GM21825 (cell line): ENCODE measurements around the gene ELL2.
"Not testable (repeated sequence)": the region's sequence is repeated elsewhere in the genome, so short reads cannot be mapped to it uniquely, and the experiment has no call there.

Source experiments
- ATAC-seq: cut with Tn5 transposase; IDR thresholded peaks from one replicate; pipeline ENCODE4 v1.9.1; 2021; ENCODE audit warnings: mild to moderate bottlenecking, moderate library complexity; ENCODE audit not compliant: unreplicated experiment

The ELL2 gene

DNA sequence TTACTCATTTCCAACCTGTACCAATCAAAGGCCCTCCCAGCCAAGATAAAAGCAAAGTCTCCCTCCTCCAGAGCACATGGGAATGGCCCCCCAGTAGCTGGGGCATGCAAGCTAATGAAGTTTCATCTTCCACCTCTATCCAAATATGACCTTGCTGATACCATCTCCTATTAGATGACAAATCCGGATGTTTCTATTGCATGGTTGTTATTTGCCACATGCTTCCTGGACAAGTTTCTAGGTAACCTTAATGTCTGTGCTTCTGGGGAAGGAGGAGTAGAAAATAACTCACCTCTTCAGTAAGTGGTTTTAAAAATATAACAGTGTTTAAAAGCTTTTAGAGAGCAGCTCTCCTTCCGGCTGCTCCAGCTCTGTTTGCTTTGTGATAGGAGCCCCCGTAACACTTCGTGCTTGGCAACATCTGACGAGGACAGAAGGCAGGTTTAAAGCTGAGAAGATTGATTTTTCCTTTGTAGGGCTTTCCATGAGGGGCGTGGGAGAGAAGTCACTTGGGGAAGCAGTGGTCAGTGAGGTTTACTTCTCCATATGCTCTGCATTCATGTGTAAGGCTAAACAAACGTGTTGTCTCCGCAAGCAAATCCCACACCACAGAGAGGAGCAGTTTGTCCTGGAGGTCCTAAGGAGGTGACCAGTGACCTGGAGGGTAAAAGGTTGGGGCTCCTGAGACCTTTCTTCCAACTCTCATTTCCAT, 98.8 kb downstream of the ELL2 start:
- no peak for ATAC-seq

DNA sequence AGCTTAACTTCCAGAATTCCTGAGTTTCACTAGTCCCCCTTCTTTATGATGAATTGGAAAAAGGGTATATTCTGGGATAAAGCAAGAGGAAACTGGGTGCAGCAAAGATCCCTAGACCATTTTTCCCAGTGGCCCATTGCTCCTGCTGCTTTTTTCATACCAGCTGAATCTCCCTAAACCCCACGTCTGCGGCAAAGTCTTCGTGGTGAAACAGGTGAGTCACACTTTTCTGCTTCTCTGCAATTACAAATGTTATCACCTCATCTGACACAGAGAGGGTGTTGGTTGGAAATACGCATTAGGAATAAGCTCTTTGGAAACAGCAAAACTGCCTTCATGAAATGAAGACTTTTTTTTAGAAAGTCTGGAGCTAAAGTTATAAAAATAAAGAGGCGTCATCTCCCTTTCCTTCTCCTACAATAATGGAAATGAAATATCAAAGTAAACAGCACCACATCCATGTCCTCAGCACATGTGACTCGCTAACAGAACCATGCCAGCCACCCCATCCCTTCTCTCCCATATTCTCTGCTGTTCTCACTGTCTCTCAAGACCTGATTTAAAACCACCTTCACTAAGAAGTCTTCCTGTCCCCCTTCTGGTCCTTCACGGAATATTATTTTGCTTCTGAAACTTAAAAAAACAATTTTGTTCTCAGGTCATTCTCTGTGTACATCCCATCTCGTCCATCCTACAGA, 99.6 kb downstream of the ELL2 start:
- no peak for ATAC-seq

DNA sequence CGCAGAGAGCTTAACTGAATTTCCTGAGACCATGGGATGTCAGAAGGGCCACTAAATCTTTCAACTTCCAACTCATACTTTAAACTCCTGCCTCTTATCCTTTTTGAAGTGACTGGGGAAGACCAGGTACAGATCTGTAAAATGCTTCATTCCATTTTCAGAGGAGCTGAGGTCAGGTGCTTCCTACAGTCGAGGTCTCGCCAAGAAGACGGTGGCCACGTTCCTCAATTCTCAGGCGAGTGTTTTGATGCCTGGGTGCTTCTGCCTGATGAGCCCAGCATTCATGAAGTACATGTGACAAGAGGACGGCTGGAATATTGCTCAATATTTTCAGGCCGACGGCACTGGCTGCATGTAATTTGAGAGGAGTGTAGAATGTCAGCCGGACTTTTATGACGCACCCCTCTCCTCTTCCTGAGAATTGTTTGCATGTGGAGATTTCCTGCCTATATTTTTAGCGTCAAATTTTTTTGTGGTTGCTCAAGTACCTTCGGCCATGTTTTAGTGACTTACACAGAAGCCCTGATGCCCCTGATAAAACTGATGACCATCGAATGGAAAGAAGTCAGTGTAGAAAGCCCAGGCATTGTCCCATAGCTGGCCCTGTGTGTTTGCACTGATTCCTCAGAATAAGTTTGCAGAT, 100.3 kb downstream of the ELL2 start:
- ATAC-seq = no peak

DNA sequence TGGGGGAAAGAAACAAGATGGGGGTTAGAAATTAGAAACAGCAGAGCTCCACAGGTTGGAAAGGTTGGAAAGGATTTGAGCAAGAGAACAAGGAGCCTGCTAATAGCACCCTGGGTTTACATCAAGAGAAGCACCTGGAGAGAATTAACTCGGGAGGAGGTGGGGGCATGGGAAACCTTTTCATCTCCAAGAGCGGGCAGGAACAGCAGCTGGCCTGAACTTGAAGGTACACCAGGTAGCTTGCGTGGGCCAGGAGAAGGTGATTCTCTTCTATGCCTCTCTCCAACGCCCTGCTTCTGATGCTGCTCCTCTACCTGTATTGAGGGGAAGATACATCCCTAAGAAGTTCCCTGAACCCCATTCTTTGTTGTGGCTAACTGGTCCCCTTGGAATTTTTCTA, 102.0 kb downstream of the ELL2 start:
- no peak for ATAC-seq

DNA sequence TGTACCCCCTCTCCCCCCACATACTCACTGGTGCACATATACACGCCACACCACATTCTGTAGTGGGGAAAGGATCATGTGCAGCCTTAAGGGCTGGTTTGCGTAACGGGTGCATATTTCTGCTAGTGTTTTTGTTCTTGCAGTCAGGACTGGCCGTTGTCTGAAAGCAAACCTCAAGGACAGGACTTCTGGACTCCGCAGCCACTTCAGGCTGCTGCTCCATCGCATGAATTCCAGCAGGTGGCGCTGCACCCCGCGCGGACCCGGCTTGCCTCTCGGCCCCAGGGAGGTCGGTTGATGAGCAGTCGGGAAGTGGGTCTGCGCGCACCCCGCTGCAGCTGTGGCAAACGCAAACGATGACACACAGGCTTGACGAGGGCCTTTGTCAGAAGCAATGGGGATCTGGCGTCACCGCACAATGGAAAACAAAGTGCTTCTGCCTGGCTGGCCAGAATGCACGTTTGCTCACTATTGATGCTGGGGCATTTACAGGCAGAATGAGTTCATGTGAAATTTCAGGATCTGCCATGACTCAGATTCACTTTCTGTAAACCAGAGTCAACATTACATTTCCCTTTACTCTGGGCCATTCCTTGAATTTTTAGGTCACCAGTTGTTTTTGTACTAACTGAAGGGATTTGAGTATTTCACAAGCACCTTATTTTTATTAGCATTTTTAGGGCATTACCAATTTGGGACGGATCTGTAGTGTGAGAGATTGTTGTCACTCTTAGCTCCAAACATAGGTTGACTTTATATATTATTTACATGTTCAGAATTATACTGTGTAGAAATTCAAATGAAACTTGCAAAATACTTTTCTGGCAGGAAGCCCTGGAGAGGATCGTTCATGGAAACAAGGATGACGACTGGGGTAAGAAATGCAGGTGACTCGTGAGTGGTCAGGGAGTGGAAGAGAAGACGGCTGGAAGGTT, 102.7 kb downstream of the ELL2 start:
- ATAC-seq = peak; percentile 95

DNA sequence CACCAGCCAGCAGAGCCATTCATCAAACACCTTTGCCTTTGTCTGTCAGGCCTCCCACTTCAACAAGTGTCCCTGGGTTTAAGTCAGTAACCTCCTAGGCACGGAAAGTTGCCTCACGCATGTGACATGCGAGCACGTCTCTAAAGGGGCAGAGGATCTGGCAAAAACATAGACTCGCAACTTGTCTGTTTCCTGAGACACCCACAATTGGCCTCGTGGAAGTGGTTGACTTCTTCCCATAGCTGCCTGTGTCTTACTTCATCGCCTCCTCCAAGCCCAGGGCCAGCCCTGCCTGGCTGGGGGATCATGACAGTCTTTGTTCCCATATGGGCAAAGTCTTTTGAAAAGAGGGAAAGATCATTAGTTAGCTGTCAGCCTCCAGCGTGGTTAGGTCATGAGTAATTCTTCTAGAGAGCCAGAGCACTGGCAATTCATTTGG, 103.6 kb downstream of the ELL2 start:
- no peak for ATAC-seq

DNA sequence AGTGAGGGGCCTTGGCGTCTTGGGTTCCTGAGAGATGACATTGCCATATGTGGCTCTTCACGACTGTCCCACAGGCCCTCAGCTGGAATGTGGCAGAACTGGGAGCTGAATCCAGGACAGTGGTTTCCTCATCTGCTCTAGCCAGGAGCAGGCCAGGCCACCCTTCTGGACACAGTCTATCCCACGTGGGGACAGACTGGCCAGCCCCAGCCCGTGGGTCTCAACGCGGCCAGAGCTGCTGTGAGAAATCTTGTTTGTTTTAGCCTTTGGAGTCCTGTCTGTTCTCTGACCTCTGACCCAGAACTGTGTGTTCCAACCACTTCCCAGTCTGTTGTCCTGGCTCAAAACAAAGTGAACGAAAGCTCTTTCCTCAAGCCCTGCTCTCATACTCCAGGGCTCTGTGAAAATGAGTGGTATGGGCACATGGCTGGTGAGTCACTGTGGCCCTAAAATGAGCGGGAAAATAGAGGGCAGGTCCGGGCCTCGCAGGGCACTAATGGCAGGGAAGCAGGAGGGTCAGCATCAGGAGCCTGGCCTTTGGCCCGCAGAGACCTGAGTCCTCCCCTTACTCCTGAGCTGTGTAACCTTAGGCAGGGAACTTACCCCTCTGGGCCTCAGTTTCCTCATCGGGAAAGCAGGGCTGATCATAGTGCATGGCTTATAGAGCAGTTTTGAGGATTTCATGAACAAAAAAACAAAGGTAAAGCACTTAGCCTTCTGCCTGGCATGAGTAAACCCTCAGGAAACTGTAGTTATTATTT, 104.3 kb downstream of the ELL2 start:
- no peak for ATAC-seq

DNA sequence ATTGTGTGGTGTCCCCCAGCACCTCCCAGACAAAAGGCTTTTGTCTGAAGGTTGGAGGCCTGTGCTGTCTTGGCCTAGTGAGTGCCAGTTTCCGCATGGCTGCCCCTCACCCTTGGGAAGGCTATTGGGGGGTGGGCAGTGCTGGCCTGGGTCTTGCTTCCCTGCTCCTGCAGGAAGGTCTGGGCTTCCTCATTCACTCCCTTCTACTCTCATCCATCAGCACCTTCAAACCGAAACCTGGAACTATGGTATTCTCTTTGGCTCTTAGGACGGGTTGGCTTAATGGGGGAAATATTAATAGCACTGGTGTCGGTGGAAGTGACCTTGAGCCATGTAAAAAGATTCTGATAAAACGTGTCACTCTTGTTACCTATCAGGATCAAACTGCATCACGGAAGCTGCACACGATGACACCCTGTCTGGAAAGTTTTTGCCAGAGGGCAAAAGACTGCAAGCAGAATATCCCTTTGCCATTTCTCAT, 105.1 kb downstream of the ELL2 start:
- ATAC-seq = no peak

DNA sequence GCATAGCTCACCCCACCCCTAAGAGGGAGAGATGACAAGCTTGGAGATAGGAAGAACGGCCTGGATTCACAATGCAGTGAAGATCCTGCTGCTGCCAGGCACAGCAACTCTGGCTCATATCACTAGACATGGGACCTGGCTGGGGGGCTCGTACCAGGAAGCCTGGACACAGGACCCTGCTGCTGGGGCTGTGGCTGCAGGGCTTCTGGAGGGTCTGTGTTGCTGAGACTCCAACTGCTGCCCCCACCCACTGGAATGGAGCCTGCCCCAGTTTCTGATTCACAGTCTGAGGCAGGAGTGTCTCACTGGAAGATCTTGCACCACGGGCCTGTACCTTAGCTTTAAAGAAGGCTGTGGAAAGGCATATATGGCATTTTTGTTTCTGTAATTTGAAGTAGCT, 108.2 kb downstream of the ELL2 start:
- no peak for ATAC-seq

DNA sequence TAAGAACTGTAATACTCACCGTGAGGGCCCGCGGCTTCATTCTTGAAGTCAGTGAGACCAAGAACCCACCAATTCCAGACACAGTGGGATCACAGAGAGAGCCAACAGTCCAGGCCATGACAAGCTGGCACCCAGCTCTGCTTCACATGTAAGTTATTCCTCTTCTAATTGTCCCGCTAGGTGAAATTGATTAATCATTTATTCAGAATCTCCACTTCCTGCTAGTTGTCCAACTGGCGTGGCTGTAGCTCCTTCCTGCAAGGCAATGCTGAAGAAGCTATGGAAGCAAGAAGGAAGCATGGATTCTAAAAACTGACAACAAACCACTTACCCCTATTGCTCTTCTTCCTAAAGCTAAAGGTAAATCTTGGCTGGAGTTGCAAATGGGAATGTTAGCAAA, 109.1 kb downstream of the ELL2 start:
- no peak for ATAC-seq

DNA sequence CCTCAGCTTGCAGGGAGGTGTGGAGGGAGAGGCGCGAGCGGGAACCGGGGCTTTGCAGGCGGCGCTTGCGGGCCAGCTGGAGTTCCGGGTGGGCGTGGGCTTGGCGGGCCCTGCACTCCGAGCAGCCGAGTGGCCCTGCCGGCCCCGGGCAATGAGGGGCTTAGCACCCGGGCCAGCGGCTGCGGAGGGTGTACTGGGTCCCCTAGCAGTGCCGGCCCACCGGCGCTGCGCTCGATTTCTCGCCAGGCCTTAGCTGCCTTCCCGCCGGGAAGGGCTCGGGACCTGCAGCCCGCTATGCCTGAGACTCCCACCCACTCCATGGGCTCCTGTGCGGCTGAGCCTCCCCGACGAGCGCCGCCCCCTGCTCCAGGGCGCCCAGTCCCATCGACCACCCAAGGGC, 110.5 kb downstream of the ELL2 start:
- ATAC-seq = not testable (repeated sequence)

DNA sequence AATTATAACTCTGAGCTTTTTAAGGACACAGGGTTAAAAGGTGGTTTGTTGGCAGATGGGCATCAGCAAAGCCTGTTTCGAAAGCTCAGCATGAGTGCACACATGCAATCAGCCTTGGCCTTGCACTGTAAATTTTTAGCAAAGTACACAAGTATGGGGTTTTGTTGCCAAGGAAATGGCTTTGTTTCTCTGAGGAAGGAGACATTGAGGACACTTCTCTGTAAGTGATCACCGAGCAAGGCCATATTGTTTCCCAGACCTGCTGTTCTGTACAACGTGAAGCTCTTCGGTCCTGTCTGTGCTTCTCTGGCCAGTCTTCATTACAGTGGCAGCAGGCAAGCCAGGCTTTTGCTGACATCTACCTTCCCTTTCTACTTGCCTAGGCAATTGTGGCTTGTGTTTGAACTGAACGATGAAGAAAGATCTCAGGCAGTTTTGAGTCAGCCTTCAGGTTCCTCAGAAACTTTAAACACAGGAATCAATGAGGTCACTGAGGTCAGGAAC, 111.2 kb downstream of the ELL2 start:
- ATAC-seq = no peak

DNA sequence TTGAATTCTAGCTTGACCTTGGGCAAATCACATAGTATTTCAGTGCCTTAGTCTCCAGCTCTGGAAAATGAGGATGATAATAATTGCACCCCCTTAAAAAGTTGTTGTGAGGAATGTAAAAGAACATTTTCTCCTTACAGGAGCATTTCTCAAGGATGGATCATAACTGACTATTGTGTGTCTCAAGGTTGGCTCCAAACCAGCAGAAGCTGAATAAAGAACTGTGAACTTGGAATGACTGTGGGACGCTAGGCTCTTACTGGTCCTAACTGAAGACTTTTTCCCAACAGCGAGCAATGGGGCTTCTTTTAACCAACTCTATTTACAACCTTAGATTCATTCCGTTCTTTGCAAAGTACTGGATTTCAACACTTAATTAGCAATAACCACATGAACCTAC, 113.0 kb downstream of the ELL2 start:
- no peak for ATAC-seq

DNA sequence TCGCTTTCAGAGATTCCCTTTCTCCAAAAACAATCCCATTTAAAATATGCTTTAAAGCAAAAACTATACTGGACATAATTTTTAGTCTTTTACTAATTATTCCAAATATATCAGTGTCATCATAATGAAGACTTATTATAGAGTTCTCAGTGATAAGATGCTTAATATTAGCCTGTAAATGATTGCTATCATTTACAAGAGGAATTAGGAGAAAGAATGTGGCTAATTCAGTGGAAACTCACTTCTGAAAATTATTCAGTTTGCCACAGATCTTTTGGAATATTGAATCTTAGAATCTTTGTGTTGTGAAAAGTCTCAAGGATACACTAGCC, 114.4 kb downstream of the ELL2 start:
- ATAC-seq = no peak

DNA sequence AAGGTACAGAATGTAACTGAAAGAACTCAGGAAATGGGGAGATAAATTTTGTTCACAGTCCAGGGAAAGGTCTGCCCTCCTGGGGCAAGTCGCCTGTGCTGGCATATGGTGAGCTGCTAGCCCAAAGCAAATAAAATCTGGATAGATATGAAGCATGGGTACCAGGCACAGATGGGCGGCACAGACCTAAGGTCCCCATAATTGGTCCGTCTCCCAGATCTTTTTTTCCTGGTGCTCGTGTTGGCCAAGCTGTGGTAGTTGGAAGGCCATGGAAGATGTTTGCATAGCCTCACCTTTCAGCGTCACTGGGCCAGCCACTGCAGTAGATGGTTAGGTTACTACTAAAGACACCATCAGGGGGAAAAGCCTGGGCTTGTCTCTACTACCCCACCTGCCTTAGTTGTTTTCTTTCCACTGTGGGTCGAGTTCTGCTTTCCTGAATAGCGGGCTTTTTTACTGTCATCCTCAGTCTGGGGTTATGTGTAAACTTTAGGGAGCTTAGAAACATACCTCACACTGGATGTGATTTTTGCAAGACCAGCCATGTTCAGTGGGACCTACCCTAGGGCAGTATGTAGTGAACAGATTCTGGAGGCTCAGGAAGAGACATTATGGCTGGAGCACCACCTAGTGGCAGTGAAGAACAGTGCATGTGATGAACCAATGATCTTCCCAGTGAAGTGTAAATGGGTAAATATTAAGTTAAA, 114.9 kb downstream of the ELL2 start:
- ATAC-seq = peak; percentile 48

DNA sequence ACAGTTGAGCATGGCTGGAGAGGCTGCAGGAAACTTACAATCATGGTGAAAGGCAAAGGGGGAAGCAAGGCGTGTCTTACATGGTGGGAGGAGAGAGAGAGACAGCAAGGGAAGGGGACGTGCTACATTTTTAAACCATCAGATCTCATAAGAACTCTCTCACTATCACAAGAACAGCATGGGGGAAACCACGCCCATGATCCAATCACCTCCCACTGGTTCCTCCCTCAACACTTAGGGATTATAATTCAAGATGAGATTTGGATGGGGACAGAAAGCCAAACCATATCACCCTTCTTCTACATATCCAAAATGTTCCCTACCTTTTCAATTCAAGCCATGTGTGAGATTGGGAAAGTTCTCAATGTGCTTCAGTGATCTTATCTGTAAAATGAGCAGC, 116.3 kb downstream of the ELL2 start:
- no peak for ATAC-seq

DNA sequence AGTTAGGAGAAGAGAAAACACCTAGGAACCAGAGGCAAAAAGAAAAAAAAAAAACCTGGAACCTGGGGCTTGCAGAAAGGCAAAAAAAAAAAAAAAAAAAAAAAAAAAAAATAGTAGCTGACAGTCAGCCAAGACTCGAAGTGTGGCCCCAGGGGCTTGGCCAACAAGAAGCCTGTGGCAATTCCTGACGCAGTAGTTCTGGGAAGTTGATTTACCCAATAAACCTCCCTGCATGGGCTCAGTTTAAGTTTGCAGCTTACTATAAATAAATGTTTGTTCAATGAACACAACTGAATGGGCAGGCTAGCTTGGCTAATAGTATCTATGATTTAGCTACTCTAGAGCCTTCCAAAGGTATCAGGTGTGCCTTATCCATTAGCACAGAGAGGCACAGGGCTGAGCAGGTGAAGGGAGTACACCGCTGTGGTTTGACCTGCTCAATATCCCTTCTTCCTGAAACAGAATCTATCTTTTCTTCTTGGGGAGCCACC, 117.9 kb downstream of the ELL2 start:
- ATAC-seq = no peak

DNA sequence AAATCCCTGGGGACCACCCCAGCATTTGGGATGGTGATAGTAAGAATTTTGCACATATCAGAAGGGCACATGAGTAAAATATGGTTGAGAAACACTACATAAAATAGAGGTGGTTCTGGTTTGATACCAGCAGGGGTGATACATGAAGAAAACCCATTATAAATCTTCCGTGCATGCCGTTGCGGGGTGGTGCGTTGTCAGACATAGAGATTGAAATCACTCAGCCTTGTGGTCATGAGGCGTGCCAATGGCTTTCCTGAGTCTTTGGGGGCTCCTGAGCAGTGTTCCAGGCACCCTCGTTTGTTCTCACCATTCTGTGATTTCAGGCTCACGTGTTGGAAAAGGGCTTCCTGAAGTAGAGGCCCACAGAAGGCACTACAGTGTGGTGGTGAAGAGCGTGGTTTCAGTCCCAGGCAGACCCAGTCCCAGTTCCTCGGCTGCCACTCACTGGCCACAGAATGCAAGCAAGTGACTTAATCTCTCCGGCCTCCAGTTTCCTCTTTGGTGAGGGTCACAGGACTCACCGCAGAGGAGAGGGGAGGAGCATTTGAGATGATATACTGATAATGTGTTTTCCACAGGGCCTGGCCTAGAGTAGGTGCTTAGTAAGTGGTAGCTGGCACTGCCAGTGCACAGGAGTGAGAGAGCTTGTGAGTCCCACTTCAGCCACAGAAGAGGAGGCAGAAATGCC, 118.7 kb downstream of the ELL2 start:
- peak; percentile 95 for ATAC-seq
